B cell (primary cell): ENCODE data around the gene DNASE1L3. TPM values are rescaled to one million over a fixed set of nuclear protein-coding genes. Genes with fewer than 3 reads are reported as not detected.
A peak's percentile ranks its signal among the peaks of the same experiment; 100 is the strongest.

Experiments
- ATAC-seq: fragments of 200-7000 bp; cut with Tn5 transposase; one replicate; pipeline ENCODE4 v1.10.0; 2021; ENCODE audit warnings: low read depth, mild to moderate bottlenecking, moderate number of reproducible peaks, moderate library complexity
- CTCF ChIA-PET: fragments of 350-600 bp; sonication (Branson Sonifier 250); formaldehyde crosslinking; loops from one replicate; lab custom pipeline; 2021; ENCODE audit warnings: antibody characterized with exemption, inconsistent platforms; lab: Charles Lee
- POLR2A ChIA-PET: fragments of 350-600 bp; sonication (Branson Sonifier 250); formaldehyde crosslinking; loops from one replicate; lab custom pipeline; 2021; ENCODE audit warnings: antibody characterized with exemption; lab: Charles Lee
- DNase-seq: peaks from one replicate; pipeline ENCODE4 v3.0.0; 2013
- H2AFZ ChIP-seq: 2 replicates; pipeline ENCODE4 v1.6.1; 2012; ENCODE audit warnings: mild to moderate bottlenecking, low read depth, low read length; ENCODE audit not compliant: insufficient read depth, poor library complexity, severe bottlenecking
- H3K27ac ChIP-seq, 2 donors: 1 replicate in 1 of 2; 2 replicates in 1 of 2; pipeline ENCODE4 v1.5.1; 2012 to 2013; ENCODE audit warnings: low read length in 2 of 2, mild to moderate bottlenecking in 2 of 2, moderate library complexity in 1 of 2
- H3K27me3 ChIP-seq, 4 experiments: fragments of 200-600 bp in 1 of 4; sonication (generic) in 1 of 4; replicated peaks in 1 of 4; 1 replicate in 2 of 4; 2 replicates in 2 of 4; pipeline versions ENCODE4 v1.6.1 to v1.7.0; 2013 to 2016; ENCODE audit warnings: low read length in 3 of 4, mild to moderate bottlenecking in 2 of 4, mixed read lengths in 1 of 4, moderate library complexity in 1 of 4; ENCODE audit not compliant: insufficient read depth in 4 of 4, control insufficient read depth in 3 of 4; ENCODE audit errors: control extremely low read depth in 1 of 4
- H3K36me3 ChIP-seq, 2 experiments: replicated peaks in 1 of 2; 1 replicate in 1 of 2; 2 replicates in 1 of 2; pipeline versions ENCODE4 v1.6.1 to v1.7.1; 2013; ENCODE audit warnings: low read length in 1 of 2; ENCODE audit not compliant: insufficient read depth in 2 of 2, control insufficient read depth in 1 of 2; ENCODE audit errors: control extremely low read depth in 1 of 2, extremely low read depth in 1 of 2
- H3K4me1 ChIP-seq, 2 donors: fragments of 200-600 bp in 1 of 2; sonication (generic) in 1 of 2; 1 replicate in 1 of 2; 2 replicates in 1 of 2; pipeline versions ENCODE4 v1.5.1 to v1.6.1; 2013 to 2017; ENCODE audit warnings: low read length in 2 of 2; ENCODE audit not compliant: control insufficient read depth in 2 of 2, insufficient read depth in 2 of 2
- H3K4me2 ChIP-seq: replicated peaks from 2 replicates; pipeline ENCODE3; 2012; ENCODE audit warnings: mild to moderate bottlenecking, low read depth, low read length; ENCODE audit not compliant: poor library complexity, severe bottlenecking
- H3K4me3 ChIP-seq, 5 experiments: fragments of 200-600 bp in 1 of 5; sonication (generic) in 1 of 5; 1 replicate in 3 of 5; 2 replicates in 2 of 5; pipeline versions ENCODE4 v1.5.1 to v1.7.0; 2011 to 2016; ENCODE audit warnings: low read length in 4 of 5, mild to moderate bottlenecking in 4 of 5, low read depth in 2 of 5, control low read depth in 1 of 5, moderate library complexity in 1 of 5; ENCODE audit not compliant: insufficient read depth in 1 of 5; ENCODE audit errors: control extremely low read depth in 1 of 5, extremely low read depth in 1 of 5
- H3K79me2 ChIP-seq: fragments of 200-600 bp; sonication (generic); one replicate; pipeline ENCODE4 v1.6.0; 2016; ENCODE audit warnings: low read length; ENCODE audit not compliant: control insufficient read depth, insufficient read depth
- H3K9ac ChIP-seq: fragments of 200-600 bp; sonication (generic); 2 replicates; pipeline ENCODE4 v1.6.1; 2017; ENCODE audit warnings: mild to moderate bottlenecking, low read length, moderate library complexity
- H3K9me3 ChIP-seq, 3 donors: one replicate each; pipeline versions ENCODE4 v1.6.1 to v1.7.1; 2013; ENCODE audit warnings: low read length in 2 of 3; ENCODE audit not compliant: control insufficient read depth in 2 of 3, insufficient read depth in 1 of 3; ENCODE audit errors: control extremely low read depth in 1 of 3
- H4K20me1 ChIP-seq: 2 replicates; pipeline ENCODE4 v1.6.0; 2012; ENCODE audit warnings: mild to moderate bottlenecking, low read length; ENCODE audit not compliant: insufficient read depth, control insufficient read depth, poor library complexity, severe bottlenecking
- H3K27ac Mint-ChIP-seq: one replicate; pipeline ENCODE4 v1.8.0; 2021; ENCODE audit warnings: mixed read lengths
- H3K27me3 Mint-ChIP-seq: one replicate; pipeline ENCODE4 v1.8.0; 2021; ENCODE audit warnings: mixed read lengths
- H3K4me1 Mint-ChIP-seq: one replicate; pipeline ENCODE4 v1.8.0; 2021; ENCODE audit warnings: mixed read lengths
- H3K4me3 Mint-ChIP-seq: one replicate; pipeline ENCODE4 v1.8.0; 2021; ENCODE audit warnings: mixed read lengths
- H3K9me3 Mint-ChIP-seq: one replicate; pipeline ENCODE4 v1.8.0; 2022; ENCODE audit warnings: mixed read lengths; ENCODE audit not compliant: insufficient read depth
- EZH2 ChIP-seq: IDR thresholded peaks from 2 replicates; pipeline ENCODE4 v1.6.1; 2012; ENCODE audit warnings: borderline replicate concordance, low read depth, mild to moderate bottlenecking, moderate library complexity, low read length; ENCODE audit not compliant: insufficient read depth, poor library complexity, severe bottlenecking
- WGBS: methylation state at CpG from one replicate; pipeline ENCODE4 v1.1.5; 2013; ENCODE audit warnings: missing lambda C conversion rate; ENCODE audit not compliant: insufficient coverage; 5-methylcytosine and 5-hydroxymethylcytosine counted together
- intact Hi-C: fragments of 100-400 bp; cut with micrococcal nuclease; formaldehyde crosslinking; loops from one replicate; pipeline ENCODE4 v1.10.0; 2022
- polyA plus RNA-seq: library from polyadenylated mRNA; depleted of rRNA; stranded (reverse); fragments of >200 nt; gene quantifications from 2 replicates; pipeline ENCODE4 v1.2.3, GENCODE V29; 2012
- total RNA-seq, 2 donors: library from RNA; stranded (reverse); fragments of 120-200 nt in 1 of 2; gene quantifications; 1 replicate in 1 of 2; 2 replicates in 1 of 2; pipeline versions ENCODE4 v1.2.3 to v1.2.4, GENCODE V29; 2013 to 2022
- TF ChIP-seq, protein P1 (sequence below): fragments of 200-600 bp; IDR thresholded peaks from one replicate; pipeline ENCODE4 v1.8.0; 2022; ENCODE audit warnings: antibody characterized with exemption, mild to moderate bottlenecking

Gene DNASE1L3
- total and polyA plus RNA-seq, 2 donors (not counting 1 experiment from before 2014, with no cell fraction given), result 0.39 to 2.6 TPM

DNA sequence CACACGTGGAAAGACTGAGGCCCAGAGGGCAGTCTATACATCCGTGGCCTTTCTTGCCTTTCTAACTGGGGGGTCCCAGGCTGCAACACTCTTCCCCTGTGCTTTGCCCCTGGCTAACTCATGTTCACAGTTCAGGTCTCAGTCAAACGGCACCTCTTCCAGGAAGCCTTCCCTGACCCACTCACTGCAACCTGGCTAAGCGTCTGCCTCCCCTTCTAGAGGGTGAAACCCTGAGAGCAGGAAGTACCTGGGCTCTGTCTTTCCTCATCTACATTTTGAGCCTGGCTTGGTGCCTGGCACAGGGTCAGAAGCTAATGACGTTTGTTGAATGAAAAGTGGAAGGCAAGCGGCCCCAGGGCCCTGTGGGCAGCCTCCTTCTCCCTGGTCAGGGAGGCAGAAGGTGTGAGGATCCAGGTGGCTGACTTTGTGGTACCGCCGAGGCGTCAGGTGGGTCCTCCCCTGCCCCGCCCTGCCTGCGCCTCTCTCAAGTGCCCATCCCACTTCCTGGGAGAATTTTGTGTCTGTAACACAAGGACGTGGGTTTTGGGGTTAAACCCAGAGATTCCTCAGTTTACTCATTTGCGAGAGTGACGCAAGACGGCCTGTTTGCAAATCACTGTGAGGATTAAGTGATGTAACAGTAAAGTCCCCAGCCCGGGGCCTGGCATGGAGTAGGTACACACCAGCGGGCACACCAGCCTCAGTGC is 32.1 kb downstream of the DNASE1L3 start:
- peaks cover 19 to 24% of the 10 kb centered on the region in 2 donors for H3K4me1 ChIP-seq
- Mint-ChIP-seq H3K4me3 (peak overlapping the region; percentile 86), H3K27me3 (no peaks in the 10 kb centered on the region), H3K27ac (peak overlapping the region; percentile 15), H3K4me1 (peaks cover 27% of the 10 kb centered on the region), H3K9me3 (no peaks in the 10 kb centered on the region)
- H3K79me2 ChIP-seq, result no peaks in the 10 kb centered on the region
- ChIA-PET POLR2A (interaction anchor here (0.5 to 1.2 kb wide), 2 partner anchors 35 to 128 kb away, joined by 5 to 6 read pairs; partner anchors contain the start of genes HTD2 and RPP14), CTCF (interaction anchor here (0.6 to 15.0 kb wide), 29 partner anchors 10 to 451 kb away, joined by 3 to 334 read pairs (median 4); partner anchors contain the start of genes FLNB, HTD2 and RPP14)
- H3K4me3 ChIP-seq, result no peak overlapping the region
- no peaks in the 10 kb centered on the region for H4K20me1 ChIP-seq
- H3K36me3 ChIP-seq, result no peaks in the 10 kb centered on the region
- no peaks in the 10 kb centered on the region for H3K9me3 ChIP-seq
- peak overlapping the region; percentile 88 for H3K4me2 ChIP-seq
- 69% methylated on average over 12 of the region's 17 CpGs for WGBS
- H3K27ac ChIP-seq, result no peak overlapping the region
- TF ChIP-seq, protein P1, sequence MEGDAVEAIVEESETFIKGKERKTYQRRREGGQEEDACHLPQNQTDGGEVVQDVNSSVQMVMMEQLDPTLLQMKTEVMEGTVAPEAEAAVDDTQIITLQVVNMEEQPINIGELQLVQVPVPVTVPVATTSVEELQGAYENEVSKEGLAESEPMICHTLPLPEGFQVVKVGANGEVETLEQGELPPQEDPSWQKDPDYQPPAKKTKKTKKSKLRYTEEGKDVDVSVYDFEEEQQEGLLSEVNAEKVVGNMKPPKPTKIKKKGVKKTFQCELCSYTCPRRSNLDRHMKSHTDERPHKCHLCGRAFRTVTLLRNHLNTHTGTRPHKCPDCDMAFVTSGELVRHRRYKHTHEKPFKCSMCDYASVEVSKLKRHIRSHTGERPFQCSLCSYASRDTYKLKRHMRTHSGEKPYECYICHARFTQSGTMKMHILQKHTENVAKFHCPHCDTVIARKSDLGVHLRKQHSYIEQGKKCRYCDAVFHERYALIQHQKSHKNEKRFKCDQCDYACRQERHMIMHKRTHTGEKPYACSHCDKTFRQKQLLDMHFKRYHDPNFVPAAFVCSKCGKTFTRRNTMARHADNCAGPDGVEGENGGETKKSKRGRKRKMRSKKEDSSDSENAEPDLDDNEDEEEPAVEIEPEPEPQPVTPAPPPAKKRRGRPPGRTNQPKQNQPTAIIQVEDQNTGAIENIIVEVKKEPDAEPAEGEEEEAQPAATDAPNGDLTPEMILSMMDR, result no peak
- TF ChIP-seq EZH2, result no peak
- DNase-seq (peak; percentile 32), ATAC-seq (no peak)
- intact Hi-C loops, result loop anchor here (5.0 to 10.0 kb wide), 2 partner anchors 39 to 64 kb away; no protein-coding TSS in a partner anchor
- no peak overlapping the region for H3K9ac ChIP-seq
- peaks cover 0 to 8% (median 3%) of the 10 kb centered on the region in 4 experiments for H3K27me3 ChIP-seq
- peak overlapping the region; percentile 81 for H2AFZ ChIP-seq
